LNCaP clone FGC (cell line): Measurements from ENCODE around the gene RAB3D.

Source experiments
- DNase-seq: peaks from one replicate; pipeline ENCODE4 v3.0.0-alpha.2; 2011; ENCODE audit warnings: low read depth
- H3K4me3 ChIP-seq: 2 replicates; pipeline ENCODE4 v1.5.1; 2011; ENCODE audit warnings: mild to moderate bottlenecking, low read depth, low read length, control low read depth
- TF ChIP-seq, protein P1 (sequence below): IDR thresholded peaks from 2 replicates; pipeline ENCODE4 v1.5.1; 2012; ENCODE audit warnings: mild to moderate bottlenecking; ENCODE audit not compliant: control insufficient read depth, insufficient read depth; ENCODE audit errors: extremely low read depth

Gene RAB3D

DNA sequence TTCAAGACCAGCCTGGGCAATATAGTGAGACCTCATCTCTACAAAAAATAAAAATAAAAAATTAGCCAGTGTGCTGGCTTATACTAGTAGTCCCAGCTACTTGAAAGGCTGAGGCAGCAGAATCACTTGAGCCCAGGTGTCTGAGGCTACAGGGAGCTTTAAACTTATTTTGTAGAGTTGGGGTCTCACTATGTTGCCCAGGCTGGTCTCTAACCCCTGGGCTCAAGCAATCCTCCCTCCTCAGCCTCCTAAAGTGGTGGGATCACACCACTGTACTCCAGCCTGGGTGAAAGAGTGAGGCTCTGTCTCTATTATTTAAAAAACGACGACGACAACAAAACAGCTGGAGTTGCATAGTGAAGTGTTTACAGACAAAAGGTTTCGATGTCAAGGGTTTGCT lies 8.0 kb downstream of the RAB3D start:
- no peak for DNase-seq

DNA sequence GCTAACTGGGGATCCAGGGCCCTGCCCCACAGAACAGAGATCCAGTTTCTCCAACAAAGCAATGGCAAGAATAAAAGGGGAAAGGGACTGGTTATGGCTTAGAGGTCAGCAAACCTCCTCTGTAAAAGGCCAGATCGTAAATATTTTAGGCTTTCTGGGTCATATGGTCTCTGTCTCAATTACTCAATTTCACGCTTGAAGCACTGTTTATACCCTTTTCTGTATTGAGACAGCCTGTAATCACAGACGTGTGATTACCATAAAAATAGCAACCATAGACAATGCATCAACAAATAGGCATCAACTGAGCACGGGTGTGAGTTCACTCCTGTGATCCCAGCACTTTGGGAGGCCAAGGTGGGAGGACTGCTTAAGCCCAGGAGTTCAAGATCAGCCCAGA lies 9.3 kb downstream of the RAB3D start:
- no peak for DNase-seq
- no peak overlapping the region for H3K4me3 ChIP-seq
- TF ChIP-seq, protein P1, sequence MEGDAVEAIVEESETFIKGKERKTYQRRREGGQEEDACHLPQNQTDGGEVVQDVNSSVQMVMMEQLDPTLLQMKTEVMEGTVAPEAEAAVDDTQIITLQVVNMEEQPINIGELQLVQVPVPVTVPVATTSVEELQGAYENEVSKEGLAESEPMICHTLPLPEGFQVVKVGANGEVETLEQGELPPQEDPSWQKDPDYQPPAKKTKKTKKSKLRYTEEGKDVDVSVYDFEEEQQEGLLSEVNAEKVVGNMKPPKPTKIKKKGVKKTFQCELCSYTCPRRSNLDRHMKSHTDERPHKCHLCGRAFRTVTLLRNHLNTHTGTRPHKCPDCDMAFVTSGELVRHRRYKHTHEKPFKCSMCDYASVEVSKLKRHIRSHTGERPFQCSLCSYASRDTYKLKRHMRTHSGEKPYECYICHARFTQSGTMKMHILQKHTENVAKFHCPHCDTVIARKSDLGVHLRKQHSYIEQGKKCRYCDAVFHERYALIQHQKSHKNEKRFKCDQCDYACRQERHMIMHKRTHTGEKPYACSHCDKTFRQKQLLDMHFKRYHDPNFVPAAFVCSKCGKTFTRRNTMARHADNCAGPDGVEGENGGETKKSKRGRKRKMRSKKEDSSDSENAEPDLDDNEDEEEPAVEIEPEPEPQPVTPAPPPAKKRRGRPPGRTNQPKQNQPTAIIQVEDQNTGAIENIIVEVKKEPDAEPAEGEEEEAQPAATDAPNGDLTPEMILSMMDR, result no peak

More for the DNA sequence above, 8.0 kb downstream of the RAB3D start:
- TF ChIP-seq, protein P1, result no peak
- H3K4me3 ChIP-seq, result no peak overlapping the region

DNA sequence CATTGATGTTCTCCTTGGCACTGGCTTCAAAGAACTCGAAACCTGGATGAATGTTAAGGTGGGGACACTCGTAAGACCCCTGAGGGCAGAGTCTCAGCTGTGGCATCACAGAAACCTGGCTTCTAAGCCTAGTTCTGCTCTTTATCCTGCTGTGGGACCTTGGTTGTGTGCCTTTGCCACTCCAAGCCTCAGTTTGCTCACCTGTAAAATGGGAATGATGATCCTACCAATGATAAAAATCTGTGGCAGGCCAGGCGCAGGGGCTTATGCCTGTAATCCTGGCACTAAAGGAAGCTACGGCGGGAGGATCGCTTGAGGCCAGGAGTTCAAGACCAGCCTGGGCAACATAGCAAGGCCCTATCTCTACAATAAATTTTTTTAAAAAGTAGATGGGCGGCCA lies 13.9 kb downstream of the RAB3D start:
- DNase-seq, result no peak
- TF ChIP-seq, protein P1, result no peak

DNA sequence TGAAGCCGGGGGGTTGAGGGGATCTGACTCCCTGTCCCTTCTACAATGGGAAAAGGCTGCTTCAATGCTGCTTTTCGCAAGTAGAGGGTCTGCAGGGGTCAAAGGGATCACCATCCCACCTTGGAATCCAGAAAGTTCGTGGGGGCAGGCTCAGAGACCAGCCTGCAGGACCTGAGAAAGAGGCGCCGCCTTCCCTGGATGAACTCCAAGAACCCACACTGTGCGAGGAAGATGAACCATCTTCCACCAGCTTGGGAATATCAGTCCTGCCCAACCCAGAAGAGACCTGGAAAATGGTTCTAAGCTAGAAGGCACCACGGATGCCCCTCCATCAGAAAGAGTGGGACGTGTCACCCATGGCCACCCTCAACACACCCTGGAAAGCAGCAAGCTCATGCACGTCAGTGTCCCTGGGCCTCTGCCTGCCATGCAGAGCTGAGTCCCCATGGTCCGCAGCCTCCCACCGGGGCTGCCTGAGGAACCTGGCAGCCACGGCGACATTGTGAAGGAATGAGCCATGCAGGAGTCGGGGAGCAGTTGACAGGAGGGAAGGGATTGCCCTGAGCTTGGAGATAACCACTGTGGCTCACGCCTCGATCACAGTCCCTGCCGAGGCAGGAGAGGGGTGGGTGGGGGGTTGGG lies 14.6 kb downstream of the RAB3D start:
- H3K4me3 ChIP-seq, result no peak overlapping the region
- no peak for DNase-seq
- TF ChIP-seq, protein P1, result no peak

More for the DNA sequence above, 13.9 kb downstream of the RAB3D start:
- H3K4me3 ChIP-seq, result no peak overlapping the region

DNA sequence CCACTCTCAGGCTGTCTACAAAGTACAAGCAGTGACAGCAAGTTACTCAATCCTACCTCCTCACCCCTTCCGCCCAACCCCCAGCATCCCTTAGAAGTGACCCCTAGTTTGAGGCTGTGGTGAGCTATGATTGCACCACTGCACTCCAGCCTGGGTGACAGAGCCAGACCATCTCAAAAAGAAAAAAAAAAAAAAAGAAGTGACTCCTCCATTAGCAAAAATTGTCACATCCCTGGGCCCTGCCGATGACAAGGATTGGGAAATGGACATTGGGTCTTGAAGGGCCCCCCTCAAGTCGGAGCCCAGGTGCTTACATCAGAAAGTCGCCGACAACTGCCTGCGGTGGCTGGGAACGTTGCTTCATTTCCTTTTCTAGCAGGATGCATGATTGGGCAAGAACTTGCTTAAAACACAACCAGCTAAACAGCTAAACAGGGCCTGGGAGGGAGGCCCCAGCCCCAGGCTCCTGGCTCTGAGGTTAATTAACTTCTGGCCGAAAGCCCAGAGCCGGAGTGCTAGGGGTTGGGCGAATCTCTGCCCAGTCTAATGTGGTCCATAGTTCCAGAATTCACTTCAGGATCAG lies 15.3 kb downstream of the RAB3D start:
- TF ChIP-seq, protein P1, result no peak
- peak; percentile 76 for DNase-seq
- peak overlapping the region; percentile 25 for H3K4me3 ChIP-seq

DNA sequence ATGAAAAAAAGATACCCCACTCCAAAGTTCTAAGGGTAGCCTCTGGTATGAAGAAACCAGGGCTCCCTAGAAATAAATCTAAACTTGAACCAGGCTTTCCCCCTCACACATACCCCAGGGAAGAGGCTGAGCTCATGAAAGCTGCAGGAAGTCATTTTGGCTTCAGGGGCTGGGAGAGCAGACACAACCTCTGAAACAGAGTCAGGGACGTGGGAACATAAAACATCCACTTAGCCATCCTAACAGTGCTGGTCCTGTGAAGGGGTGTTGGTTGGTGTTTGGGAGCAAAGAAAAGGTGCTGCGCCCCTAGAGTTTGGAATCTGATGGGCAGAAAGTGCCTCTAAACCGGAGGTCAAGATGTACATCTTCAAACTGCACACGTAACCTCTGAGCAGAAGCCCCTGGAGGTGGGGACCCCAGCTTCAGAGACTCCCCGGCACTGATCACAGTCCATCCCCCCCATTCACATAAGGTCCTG lies 15.8 kb downstream of the RAB3D start:
- TF ChIP-seq, protein P1, result no peak
- DNase-seq, result no peak
- peak overlapping the region; percentile 25; the same call in 1 of the 2 replicates for H3K4me3 ChIP-seq
